TTC549 (cell line): Measurements from ENCODE around the gene RBMS1.

ENCODE experiments used
- FAIRE-seq: peaks from 2 replicates; lab custom pipeline; 2012; peaks lifted over from hg19 to GRCh38; lab: Jason Lieb, UNC

The RBMS1 gene

GRCh38 chr2:160360089-160360757, 133.4 kb downstream of the RBMS1 start:
- no peak for FAIRE-seq

DNA sequence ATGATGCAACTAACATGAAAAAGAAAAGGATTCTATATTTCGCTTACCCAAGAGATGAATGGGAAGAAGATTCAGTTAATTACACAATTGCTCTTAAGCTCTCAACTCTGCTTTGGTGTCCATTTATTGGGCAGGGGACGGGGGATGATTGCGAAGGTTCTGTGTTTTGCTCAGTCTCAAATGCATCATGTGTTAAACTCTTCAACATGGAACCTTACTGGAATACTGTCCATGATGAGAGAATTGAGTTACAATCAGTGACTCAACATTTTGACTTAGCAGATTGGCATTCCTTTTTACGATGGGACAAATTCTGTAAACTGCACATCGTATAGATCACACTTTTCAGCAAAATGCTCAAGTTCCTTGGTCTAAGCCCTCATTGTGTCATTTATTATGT, 135.6 kb downstream of the RBMS1 start:
- no peak for FAIRE-seq

DNA sequence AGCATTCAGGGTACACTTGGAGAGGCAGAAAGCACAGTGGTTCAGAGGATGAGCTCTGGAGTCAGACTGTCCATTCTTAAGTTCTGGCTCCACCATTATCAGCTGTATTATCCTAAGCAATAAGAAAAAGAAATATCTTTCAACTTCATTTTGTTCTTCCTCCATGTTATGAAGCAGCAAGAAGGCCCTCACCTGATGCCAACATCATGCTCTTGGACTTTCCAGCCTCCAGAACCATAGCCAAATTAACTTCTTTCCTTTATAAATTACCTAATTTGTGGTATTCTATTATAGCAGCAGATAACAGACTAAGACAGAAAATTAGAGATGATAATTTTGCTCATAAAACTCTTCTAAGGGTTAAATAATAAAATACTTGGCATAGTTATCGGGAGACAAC, 137.1 kb downstream of the RBMS1 start:
- no peak for FAIRE-seq

- FAIRE-seq: no peak
Measured at GRCh38 chr2:160355080-160355479, 138.5 kb downstream of the RBMS1 start.

- FAIRE-seq: no peak
Measured at GRCh38 chr2:160354677-160355076, 138.9 kb downstream of the RBMS1 start.

GRCh38 chr2:160353813-160354212, 139.8 kb downstream of the RBMS1 start:
- FAIRE-seq: no peak

DNA sequence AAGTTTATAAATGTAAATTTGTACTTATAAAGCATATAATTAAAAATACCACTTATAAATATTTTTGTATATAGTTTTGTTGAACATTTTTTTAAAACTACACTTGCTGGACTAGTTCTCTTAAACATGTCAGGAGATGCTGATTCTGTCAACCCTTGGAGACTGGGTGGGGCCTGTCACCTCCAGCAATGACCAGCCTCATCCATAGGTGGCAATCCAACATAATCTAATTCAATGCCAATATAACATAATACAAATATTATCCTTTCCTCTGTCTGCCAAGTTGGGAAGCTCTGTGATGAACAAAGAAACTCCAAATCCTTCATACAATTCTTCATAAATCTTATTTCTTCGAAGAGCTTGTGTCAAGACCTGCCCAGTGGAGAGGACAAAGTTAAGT, 140.4 kb downstream of the RBMS1 start:
- FAIRE-seq: no peak

DNA sequence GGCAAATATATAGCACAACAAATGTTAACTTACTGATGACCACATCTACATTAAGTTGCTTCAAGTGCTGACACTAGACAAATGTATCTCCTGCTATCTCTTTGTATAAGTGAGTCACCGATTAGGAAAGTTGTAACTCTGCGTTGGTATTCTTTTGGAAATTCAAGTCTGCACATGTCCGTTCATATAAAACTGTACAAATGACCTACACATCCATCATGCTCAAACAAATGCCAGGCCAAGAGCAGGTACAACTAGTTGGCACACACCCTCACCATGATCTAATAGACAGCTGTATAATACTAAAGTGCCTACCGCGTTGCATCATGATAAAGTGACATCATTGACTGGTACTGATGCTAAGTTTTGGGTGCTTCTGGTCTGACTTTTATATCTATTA, 141.1 kb downstream of the RBMS1 start:
- no peak for FAIRE-seq

DNA sequence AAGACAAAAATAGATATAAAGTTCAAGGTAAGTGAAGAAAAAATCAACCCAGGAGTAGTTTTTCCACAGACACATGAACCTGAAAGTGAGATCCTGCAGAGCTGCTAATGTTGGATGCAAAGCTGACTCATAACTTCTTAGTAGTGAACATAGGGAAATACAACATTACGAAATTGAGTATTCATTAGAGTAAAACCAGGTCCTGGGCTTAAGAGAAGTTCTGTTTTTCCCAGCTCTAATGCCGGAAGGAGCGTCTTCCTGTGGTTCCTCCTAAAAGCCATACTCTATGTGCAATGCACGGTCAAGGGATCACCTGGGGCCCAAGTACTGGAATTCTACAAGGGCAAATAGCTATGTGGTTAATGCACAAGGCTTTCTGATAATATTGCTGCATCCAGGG, 141.7 kb downstream of the RBMS1 start:
- FAIRE-seq: no peak

DNA sequence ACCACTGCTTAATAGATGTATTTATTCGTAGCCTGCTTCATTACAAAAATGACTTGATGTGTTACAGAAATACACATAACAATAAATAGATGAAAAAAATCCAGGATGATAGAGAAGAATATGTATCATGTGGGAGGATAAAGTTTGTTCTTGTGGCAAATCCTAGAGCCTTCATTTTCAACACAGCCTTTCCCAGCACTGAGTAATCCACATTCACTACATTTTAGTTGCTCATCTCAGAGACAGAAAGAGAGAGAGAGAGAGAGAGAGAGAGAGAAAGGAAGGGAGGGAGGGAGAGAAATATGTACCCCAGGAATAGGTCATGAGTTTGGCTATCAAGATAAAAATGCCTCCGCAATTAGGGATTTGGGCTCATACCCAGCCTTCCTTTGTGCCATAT, 144.3 kb downstream of the RBMS1 start:
- FAIRE-seq: no peak

DNA sequence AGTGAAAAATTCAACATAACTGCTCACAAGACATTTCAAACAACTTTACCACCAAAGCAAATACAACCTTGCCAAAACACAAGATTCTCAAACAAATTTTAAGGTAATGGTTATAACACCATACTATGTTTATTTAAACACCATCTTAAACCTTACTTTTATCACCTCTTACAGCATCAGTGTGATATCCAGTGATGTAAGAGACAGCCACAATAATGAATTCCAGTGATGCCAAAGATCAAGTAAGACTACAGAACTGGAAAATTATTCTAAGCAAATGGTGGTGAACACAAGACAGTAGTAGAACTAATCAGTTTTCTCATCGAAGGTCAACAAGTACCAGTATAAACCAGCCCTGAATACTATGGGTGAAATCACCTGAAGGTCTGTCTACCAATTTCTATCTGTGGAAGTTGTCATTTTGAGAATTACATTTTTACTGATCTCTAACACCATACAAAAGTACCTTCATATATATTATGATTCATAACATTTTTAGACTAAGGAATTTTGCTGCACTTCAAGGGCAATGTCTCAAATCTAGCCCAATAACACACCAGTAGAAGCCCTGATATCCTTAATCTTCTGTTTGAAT, 146.2 kb downstream of the RBMS1 start:
- FAIRE-seq: no peak

DNA sequence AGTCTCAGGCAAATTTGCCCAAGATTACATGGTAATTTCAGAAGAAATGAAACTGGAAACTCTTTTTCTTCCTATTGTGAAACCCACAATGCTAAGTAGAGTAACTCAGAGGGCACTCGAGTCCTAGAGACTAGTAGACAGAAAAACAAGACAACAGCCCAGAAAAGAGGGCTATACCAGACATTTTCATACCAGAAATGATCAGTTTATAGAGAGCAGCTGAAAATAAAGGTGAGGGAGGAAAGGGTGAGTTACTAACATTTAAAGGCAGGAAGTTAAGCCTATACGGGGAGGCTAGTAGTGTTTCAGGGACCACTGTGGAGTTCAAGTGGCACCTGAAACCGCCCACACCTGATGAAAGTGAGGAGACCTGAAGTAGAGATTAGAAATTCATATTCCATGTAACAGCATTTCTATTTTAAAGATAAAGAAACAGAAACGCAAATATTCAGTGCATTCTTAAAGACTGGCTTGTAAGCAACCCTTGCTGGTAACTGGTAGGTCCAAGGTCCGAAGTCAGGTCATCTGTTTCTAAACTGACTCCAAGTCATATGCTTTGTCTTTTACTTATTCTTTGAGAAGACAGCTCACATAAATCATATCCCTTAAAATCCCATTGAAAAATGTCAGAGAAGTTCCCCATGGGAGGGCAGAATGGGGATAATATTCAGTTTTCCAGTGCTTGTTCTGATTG, 148.4 kb downstream of the RBMS1 start:
- no peak for FAIRE-seq

DNA sequence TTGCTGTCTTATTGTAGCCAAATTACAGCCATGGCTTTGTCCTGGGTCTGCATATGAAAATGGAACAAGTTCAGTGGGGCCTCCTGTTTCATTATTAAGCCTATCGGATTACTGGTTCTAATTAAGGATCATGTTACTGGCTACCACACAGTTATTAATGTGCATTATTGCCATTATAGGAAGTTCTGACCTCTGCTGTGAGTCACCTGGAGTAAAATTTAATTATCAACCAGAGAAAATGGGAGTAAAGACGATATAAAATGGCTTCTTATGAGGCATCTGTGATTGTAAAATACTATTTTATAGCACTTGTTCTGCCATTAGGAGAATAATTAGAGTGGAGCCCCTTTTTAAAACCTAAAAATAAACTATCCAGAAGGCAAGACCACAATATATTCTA, 150.2 kb downstream of the RBMS1 start:
- FAIRE-seq: no peak

DNA sequence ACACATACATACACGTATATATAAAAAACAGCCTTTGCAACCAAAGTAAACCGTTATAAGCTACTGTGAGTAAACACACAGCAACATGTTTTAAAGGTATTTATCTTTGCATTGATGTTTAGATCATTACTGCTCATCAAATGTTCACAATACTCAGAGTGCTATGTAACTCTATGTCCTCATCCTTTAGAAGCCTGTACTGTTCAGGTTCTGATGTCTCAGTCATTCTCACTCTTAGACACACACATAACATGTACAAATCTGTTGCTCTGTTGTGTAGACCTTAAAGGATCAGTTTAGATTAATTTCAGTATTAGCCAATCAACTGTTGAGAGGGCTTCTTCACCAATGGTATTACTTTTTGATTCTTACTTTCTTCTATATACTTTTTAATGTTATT, 153.9 kb downstream of the RBMS1 start:
- no peak for FAIRE-seq

DNA sequence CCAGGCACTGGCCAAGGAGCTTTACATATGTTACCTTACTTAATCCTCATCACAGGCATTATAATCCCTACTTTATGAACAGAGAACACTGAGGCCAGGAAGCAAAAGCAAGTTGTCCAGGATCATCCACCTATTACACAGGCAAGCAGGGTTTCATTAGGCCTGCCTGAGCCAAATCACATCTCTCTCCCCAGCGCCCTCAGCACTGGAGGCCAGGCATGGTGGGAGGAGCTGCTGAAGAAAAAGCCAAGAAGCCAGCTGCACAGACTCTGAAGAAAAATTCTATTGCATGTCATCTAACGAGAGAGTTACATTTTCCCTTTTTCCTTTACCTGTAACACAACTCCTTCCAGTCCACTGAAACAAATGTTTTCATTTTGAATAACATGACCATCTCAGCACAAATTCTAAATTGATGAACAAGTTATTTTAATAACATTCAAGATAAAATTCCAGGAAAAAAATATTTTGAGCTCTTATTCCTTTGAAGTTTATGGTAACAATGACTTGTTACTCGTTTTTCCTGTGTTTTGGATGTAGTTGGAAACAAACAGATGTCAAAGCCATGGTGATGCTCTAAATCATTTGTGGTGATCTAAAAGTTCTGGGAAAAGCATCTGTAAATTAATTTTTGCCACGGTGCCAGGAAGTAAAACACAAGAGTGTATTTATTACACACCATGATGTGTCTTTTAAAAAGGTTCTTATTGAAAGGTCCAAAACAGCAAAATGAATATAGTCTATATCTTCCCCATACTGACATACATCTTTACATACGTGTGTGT, 154.5 kb downstream of the RBMS1 start:
- no peak for FAIRE-seq

DNA sequence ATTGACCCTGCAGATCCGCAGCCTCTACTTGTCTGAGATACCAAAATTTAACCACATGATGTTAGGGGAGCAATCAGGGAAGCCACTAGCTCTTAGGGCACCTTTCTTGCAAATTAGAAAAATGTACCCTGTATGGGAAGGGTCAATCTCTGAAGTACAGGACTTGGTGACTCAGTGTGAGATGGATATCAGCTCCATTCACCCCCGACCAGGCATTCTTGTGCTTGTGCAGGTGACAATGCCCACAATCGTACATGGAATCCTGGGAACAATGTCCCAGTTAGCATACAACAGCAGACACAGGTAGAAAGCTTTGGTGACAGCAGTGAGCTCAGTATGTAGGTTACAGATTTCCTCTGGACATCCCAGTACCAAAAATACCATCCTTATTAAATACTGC, 155.9 kb downstream of the RBMS1 start:
- no peak for FAIRE-seq

GRCh38 chr2:160336635-160337034, 157.0 kb downstream of the RBMS1 start:
- FAIRE-seq: no peak

DNA sequence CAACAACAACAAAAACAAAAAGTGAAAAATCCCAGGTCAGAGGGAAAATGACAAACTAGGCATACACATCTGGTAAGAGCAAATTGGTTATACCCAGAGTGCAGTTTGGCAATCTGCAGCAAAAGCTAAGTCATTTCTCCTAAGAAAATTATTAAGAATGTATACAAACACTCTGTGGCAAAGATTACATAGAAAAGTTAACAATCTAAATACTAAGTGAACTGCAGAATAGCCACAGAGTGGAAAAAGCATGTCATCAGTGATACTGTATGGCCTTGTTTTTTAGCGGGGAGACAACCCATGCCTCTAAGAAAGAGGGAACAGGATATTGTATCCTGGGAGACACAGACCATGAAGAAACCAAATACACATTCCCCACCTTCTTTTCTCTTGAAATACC, 157.5 kb downstream of the RBMS1 start:
- FAIRE-seq: no peak

GRCh38 chr2:160335441-160335840, 158.2 kb downstream of the RBMS1 start:
- FAIRE-seq: no peak

- FAIRE-seq: no peak
Measured at GRCh38 chr2:160334028-160334741, 159.4 kb downstream of the RBMS1 start.

DNA sequence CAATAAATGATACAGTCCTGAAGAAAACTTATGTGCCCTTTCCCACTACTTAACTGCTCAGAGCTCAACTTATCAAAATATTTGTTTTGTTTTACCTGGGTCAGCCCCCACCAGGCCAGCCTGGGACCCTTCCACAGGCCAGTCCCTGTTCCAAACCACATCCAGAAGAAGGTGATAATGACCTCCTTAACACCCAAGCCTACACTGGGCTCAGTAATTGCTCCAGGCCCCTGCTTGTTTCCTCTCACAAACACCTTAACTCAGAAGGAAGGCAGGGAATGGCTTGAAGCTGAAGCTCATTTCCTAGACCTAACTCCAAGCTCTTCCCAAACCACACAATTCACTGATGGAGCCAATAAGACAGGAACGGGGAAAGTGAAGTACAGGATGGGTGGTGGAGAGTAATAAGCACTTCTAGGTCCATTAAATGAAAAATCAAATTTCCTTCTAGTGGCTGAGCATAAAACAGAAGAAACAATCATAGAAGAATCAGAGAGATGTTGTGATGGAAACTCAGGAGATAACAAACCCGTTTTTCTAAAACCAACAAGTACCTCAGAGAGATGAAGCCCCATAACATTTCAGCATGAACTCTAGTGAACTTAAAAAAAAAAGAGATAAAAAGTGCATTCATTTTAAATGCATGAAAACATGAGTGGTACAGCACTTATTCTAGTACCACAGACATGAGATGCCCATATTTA, 160.1 kb downstream of the RBMS1 start:
- FAIRE-seq: no peak

DNA sequence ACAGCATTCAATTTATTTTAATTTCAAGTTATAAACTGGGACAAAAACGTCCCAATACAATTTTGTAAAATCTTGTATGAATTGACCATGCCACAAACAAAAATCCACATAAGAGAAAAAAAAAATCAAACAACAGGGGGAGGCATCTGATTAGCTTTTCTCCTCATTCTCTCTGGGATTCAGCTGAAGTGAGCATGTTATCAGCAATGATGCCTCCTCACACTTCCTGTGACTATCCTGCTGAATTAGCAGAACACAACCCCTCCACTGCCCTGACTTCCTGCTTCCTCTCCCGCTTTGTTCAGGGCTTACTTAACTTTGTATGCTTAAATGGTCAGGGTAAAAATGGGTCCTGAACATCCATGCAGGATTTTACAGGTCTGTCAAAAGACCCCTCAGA, 161.3 kb downstream of the RBMS1 start:
- FAIRE-seq: no peak
